ENCODE results near the gene RASGRF1. TPM values are rescaled to one million over a fixed set of nuclear protein-coding genes. Genes with fewer than 3 reads are reported as not detected.

The RASGRF1 gene
- total RNA-seq, 1 experiment from 2014 or later = not detected

- ATAC-seq = no peak
- H3K27me3 ChIP-seq (ENCODE audit: low read length) = peaks cover 16% of the 10 kb centered on the region
- H3K79me2 ChIP-seq (ENCODE audit: low read length) = no peaks in the 10 kb centered on the region
- intact Hi-C loops (cut with micrococcal nuclease) = no loop called here
- H3K36me3 ChIP-seq (ENCODE audit: low read depth, low read length) = no peaks in the 10 kb centered on the region
- H2AFZ ChIP-seq (ENCODE audit: low read length) = no peak overlapping the region
- no peaks in the 10 kb centered on the region for H3F3A ChIP-seq (ENCODE audit: low read length, unreplicated experiment)
- H4K20me1 ChIP-seq (ENCODE audit: low read length) = no peaks in the 10 kb centered on the region
- CTCF ChIA-PET = no interaction called here
- no TSS peak for BruUV-seq (replicated peaks)
- DNase-seq = no peak
- no peaks in the 10 kb centered on the region for H3K4me1 ChIP-seq (ENCODE audit: insufficient read depth, low read length)
- TF ChIP-seq CTCF (conservative IDR thresholded peaks at IDR 0.05; ENCODE audit: low read depth, low read length) (no peak), EZH2phosphoT487 (IDR thresholded peaks at IDR 0.05; ENCODE audit: borderline replicate concordance, low read length) (no peak), EZH2 (IDR thresholded peaks at IDR 0.05; ENCODE audit: low read length, unreplicated experiment) (no peak)
- no peaks in the 10 kb centered on the region for H3K9me2 ChIP-seq (replicated peaks; ENCODE audit: low read length)
- H3K9ac ChIP-seq (ENCODE audit: low read length) = no peak overlapping the region
- POLR2A ChIA-PET (ENCODE audit: unreplicated experiment) = interaction anchor here (0.6 kb wide), 1 partner anchor 32 kb away, joined by 3 read pairs; no protein-coding TSS in a partner anchor
- H3K27ac ChIP-seq (ENCODE audit: low read length) = no peak overlapping the region
- H3K9me3 ChIP-seq (ENCODE audit: low read length) = no peaks in the 10 kb centered on the region
- H3K4me2 ChIP-seq (ENCODE audit: low read length) = no peak overlapping the region
- H3K4me3 ChIP-seq (ENCODE audit: low read length) = no peak overlapping the region
Measured at GRCh38 chr15:79066391-79067071, 24.0 kb downstream of the RASGRF1 start.

GRCh38 chr15:79065706-79066376, 24.7 kb downstream of the RASGRF1 start:
- Histone ChIP-seq H3K27me3 (ENCODE audit: low read length) (peaks cover 22% of the 10 kb centered on the region), H3K9ac (ENCODE audit: low read length) (no peak overlapping the region), H3K27ac (ENCODE audit: low read length) (no peak overlapping the region), H3K79me2 (ENCODE audit: low read length) (no peaks in the 10 kb centered on the region), H3K36me3 (ENCODE audit: low read depth, low read length) (no peaks in the 10 kb centered on the region), H3F3A (ENCODE audit: low read length, unreplicated experiment) (no peaks in the 10 kb centered on the region), H3K9me3 (ENCODE audit: low read length) (no peaks in the 10 kb centered on the region), H3K4me2 (ENCODE audit: low read length) (no peak overlapping the region), H3K9me2 (replicated peaks; ENCODE audit: low read length) (no peaks in the 10 kb centered on the region), H4K20me1 (ENCODE audit: low read length) (no peaks in the 10 kb centered on the region), H2AFZ (ENCODE audit: low read length) (no peak overlapping the region), H3K4me1 (ENCODE audit: insufficient read depth, low read length) (no peaks in the 10 kb centered on the region), H3K4me3 (ENCODE audit: low read length) (no peak overlapping the region)
- no TSS peak for BruUV-seq (replicated peaks)
- no peak for ATAC-seq
- DNase-seq = no peak
- intact Hi-C loops (cut with micrococcal nuclease) = no loop called here
- ChIA-PET POLR2A (ENCODE audit: unreplicated experiment) (interaction anchor here (0.6 kb wide), 1 partner anchor 33 kb away, joined by 3 read pairs; no protein-coding TSS in a partner anchor), CTCF (no interaction called here)
- no peak for TF ChIP-seq EZH2 (IDR thresholded peaks at IDR 0.05; ENCODE audit: low read length, unreplicated experiment)
- TF ChIP-seq CTCF (conservative IDR thresholded peaks at IDR 0.05; ENCODE audit: low read depth, low read length) = no peak
- TF ChIP-seq EZH2phosphoT487 (IDR thresholded peaks at IDR 0.05; ENCODE audit: borderline replicate concordance, low read length) = no peak

DNA sequence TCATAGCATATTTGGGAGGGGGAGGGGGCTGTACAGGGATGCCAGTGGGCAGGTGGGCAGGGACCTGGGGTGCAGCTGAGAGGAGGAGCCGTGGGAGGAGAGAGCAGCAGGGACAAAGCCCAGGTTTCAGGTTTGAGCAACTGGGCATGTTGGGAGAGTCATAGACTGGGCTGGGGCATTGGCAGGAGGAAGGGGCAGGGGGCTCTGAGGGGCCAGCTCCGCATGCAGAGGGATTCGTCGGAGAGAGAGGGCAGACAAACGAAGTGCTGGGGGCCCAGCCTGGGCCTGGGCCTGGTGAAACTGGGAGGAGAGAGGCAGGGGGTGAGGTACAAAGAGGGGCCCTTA, 25.2 kb downstream of the RASGRF1 start:
- ATAC-seq (no peak), DNase-seq (no peak)
- Histone ChIP-seq H3K4me1 (ENCODE audit: insufficient read depth, low read length) (no peaks in the 10 kb centered on the region), H3F3A (ENCODE audit: low read length, unreplicated experiment) (no peaks in the 10 kb centered on the region), H3K9ac (ENCODE audit: low read length) (no peak overlapping the region), H3K4me3 (ENCODE audit: low read length) (no peak overlapping the region), H3K36me3 (ENCODE audit: low read depth, low read length) (no peaks in the 10 kb centered on the region), H3K79me2 (ENCODE audit: low read length) (no peaks in the 10 kb centered on the region), H2AFZ (ENCODE audit: low read length) (no peak overlapping the region), H3K9me2 (replicated peaks; ENCODE audit: low read length) (no peaks in the 10 kb centered on the region), H4K20me1 (ENCODE audit: low read length) (no peaks in the 10 kb centered on the region), H3K27ac (ENCODE audit: low read length) (no peak overlapping the region), H3K27me3 (ENCODE audit: low read length) (peaks cover 25% of the 10 kb centered on the region), H3K9me3 (ENCODE audit: low read length) (no peaks in the 10 kb centered on the region), H3K4me2 (ENCODE audit: low read length) (no peak overlapping the region)
- no TSS peak for BruUV-seq (replicated peaks)
- ChIA-PET CTCF (no interaction called here), POLR2A (ENCODE audit: unreplicated experiment) (no interaction called here)
- intact Hi-C loops (cut with micrococcal nuclease) = no loop called here
- TF ChIP-seq EZH2 (IDR thresholded peaks at IDR 0.05; ENCODE audit: low read length, unreplicated experiment) = no peak
- no peak for TF ChIP-seq CTCF (conservative IDR thresholded peaks at IDR 0.05; ENCODE audit: low read depth, low read length)
- TF ChIP-seq EZH2phosphoT487 (IDR thresholded peaks at IDR 0.05; ENCODE audit: borderline replicate concordance, low read length) = no peak
